ENCODE results near the gene BOD1. TPM values are rescaled to one million over a fixed set of nuclear protein-coding genes. Genes with fewer than 3 reads are reported as not detected.

BOD1 gene
- total RNA-seq, 1 donor from 2014 or later: 101 TPM

DNA sequence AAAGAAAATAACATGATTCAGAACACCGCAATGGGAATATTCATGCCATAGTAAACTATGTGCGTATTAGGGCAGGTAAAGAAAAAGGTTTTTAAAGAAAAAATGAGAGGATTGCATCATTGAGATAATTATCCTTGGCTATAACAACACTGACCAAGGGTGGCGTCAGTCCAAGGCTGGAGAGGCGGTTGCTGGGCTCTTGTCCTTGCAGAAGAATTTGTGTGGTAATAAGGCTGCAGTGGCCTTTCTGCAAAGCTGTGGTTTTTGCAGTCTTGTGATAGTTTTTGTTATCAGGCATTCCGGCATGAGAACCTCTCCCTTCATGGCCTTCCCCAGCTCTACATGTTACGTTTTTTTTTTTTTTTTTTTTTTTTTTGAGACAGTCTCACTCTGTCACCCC lies 14.0 kb downstream of the BOD1 start:
- H3K27ac Mint-ChIP-seq: no peak overlapping the region
- no peak for DNase-seq (ENCODE audit: low spot score, unreplicated experiment)
- H3K36me3 Mint-ChIP-seq (ENCODE audit: insufficient read depth): peaks cover 10% of the 10 kb centered on the region
- H3K9me3 Mint-ChIP-seq (ENCODE audit: low read depth): no peaks in the 10 kb centered on the region
- no peak overlapping the region for H3K4me3 Mint-ChIP-seq (ENCODE audit: low read depth)
- H3K4me1 Mint-ChIP-seq (ENCODE audit: low read depth): no peaks in the 10 kb centered on the region
- TF ChIP-seq, protein P1, sequence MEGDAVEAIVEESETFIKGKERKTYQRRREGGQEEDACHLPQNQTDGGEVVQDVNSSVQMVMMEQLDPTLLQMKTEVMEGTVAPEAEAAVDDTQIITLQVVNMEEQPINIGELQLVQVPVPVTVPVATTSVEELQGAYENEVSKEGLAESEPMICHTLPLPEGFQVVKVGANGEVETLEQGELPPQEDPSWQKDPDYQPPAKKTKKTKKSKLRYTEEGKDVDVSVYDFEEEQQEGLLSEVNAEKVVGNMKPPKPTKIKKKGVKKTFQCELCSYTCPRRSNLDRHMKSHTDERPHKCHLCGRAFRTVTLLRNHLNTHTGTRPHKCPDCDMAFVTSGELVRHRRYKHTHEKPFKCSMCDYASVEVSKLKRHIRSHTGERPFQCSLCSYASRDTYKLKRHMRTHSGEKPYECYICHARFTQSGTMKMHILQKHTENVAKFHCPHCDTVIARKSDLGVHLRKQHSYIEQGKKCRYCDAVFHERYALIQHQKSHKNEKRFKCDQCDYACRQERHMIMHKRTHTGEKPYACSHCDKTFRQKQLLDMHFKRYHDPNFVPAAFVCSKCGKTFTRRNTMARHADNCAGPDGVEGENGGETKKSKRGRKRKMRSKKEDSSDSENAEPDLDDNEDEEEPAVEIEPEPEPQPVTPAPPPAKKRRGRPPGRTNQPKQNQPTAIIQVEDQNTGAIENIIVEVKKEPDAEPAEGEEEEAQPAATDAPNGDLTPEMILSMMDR (IDR thresholded peaks at IDR 0.05; ENCODE audit: unreplicated experiment): no peak
- no peaks in the 10 kb centered on the region for H3K27me3 Mint-ChIP-seq

DNA sequence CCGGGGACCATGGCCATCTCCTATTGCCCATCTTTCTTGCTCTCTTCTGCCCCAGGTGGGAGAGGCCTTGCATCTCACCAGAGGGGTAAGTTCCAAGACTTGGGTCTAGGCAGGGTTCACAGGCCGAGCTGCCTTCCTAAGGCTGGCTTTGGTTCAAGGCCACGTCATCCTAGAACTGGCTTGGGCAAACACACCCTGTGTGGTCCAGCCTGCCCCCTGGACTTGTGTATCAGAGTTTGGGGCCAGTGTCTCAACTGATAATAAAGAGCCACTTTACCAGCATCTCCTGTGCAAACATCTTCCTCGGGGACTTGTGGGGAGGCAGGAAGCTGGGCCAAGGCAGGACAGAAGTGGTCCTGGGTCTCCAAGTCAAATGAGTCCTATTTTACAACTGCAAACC lies 17.8 kb downstream of the BOD1 start:
- Mint-ChIP-seq H3K9me3 (ENCODE audit: low read depth) (peaks cover under 1% of the 10 kb centered on the region), H3K27me3 (no peaks in the 10 kb centered on the region), H3K27ac (no peak overlapping the region), H3K4me3 (ENCODE audit: low read depth) (no peak overlapping the region), H3K4me1 (ENCODE audit: low read depth) (no peaks in the 10 kb centered on the region), H3K36me3 (ENCODE audit: insufficient read depth) (peaks cover 7% of the 10 kb centered on the region)
- DNase-seq (ENCODE audit: low spot score, unreplicated experiment): no peak
- TF ChIP-seq, protein P1 (IDR thresholded peaks at IDR 0.05; ENCODE audit: unreplicated experiment): no peak

DNA sequence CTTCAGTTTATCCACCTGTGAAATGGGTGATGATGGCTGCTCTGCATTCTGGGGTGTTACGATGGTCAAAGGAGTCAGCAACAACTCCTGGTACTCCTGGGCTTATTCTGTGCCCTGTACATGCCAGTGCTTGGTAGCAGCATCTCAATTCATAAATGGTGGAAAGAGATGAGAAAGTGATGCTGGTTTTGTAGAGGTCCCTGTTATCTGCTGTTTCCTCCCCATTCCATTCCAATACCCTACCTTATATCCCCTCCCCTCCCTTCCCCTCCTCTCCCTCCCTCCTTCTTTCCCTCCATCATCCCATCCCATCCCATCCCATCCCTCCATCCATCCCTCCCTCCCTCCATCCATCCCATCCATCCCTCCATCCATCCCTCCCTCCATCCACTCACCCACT lies 19.1 kb downstream of the BOD1 start:
- Mint-ChIP-seq H3K27ac (no peak overlapping the region), H3K36me3 (ENCODE audit: insufficient read depth) (peaks cover 16% of the 10 kb centered on the region), H3K9me3 (ENCODE audit: low read depth) (peaks cover 11% of the 10 kb centered on the region), H3K27me3 (no peaks in the 10 kb centered on the region), H3K4me3 (ENCODE audit: low read depth) (no peak overlapping the region), H3K4me1 (ENCODE audit: low read depth) (no peaks in the 10 kb centered on the region)
- TF ChIP-seq, protein P1 (IDR thresholded peaks at IDR 0.05; ENCODE audit: unreplicated experiment): no peak
- DNase-seq (ENCODE audit: low spot score, unreplicated experiment): no peak

DNA sequence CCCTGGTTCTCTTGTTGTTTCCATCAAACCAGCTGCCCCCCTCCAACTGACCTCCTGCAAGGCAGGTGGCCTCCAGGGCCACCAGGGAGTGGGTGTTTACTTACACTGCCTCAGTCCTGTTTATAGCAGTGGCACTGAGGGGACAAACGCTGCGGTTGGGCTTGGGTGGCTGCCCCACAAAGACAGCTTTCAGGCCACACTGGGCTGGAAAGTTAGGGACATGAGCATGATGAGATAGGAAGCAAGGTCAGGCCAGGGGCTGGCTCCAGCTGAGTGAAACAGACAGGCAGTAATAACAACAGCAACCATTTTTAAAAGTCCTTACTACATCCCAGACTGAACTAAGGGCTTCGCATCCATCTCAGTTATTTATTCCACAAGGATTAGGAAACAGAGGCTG lies 20.6 kb downstream of the BOD1 start:
- Mint-ChIP-seq H3K4me1 (ENCODE audit: low read depth) (no peaks in the 10 kb centered on the region), H3K36me3 (ENCODE audit: insufficient read depth) (peaks cover 22% of the 10 kb centered on the region), H3K27me3 (no peaks in the 10 kb centered on the region), H3K27ac (no peak overlapping the region), H3K4me3 (ENCODE audit: low read depth) (no peak overlapping the region), H3K9me3 (ENCODE audit: low read depth) (peaks cover 16% of the 10 kb centered on the region)
- TF ChIP-seq, protein P1 (IDR thresholded peaks at IDR 0.05; ENCODE audit: unreplicated experiment): no peak
- DNase-seq (ENCODE audit: low spot score, unreplicated experiment): no peak

DNA sequence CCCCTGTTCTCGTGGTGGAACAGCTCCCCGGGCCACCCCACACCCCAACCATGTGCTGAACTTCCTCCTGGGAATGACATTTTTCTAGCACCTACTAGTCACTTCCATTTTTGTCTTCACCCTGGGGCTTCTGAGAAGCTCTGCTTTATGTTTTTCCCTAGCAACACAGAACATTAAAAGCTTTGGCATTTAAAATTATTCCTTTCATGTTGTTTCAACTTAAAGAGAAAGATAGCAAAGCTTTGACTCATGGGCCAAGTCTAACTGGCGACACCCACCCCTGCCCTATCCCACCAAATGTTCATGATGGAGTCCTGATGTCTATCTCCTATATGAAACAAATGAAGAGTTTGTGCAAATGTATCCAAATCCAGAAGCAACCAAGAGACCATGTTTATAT lies 22.4 kb downstream of the BOD1 start:
- H3K27me3 Mint-ChIP-seq: no peaks in the 10 kb centered on the region
- no peak overlapping the region for H3K27ac Mint-ChIP-seq
- H3K36me3 Mint-ChIP-seq (ENCODE audit: insufficient read depth): peaks cover 25% of the 10 kb centered on the region
- peaks cover 20% of the 10 kb centered on the region for H3K9me3 Mint-ChIP-seq (ENCODE audit: low read depth)
- H3K4me3 Mint-ChIP-seq (ENCODE audit: low read depth): no peak overlapping the region
- TF ChIP-seq, protein P1 (IDR thresholded peaks at IDR 0.05; ENCODE audit: unreplicated experiment): no peak
- no peak for DNase-seq (ENCODE audit: low spot score, unreplicated experiment)
- no peaks in the 10 kb centered on the region for H3K4me1 Mint-ChIP-seq (ENCODE audit: low read depth)

Measured in progenitor cell of endocrine pancreas (in vitro differentiated cells).